ENCODE measurements around the gene TFAP2A. TPM values are rescaled to one million over a fixed set of nuclear protein-coding genes. Genes with fewer than 3 reads are reported as not detected.

The TFAP2A gene
- total RNA-seq, 4 donors from 2014 or later: 0.40 to 0.78 TPM; not detected in 2

DNA sequence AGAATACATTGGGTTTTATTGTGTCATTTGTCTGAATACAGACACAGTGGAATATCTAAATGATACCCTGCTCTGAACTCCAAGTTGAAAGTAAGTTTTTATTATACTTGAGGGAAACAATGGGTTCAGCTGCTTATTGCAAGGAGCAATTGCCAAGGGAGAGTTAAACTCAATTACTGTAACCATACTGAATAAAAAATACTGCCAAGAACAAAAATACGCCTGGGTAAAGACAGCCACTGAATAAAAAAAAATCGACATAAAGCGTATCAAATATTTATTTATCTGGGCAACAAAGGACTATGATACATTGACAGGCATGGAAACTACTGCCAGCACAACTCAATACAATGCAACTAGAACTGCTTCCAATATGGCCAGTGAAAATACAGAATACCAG, 18.1 kb downstream of the TFAP2A start:
- Histone ChIP-seq H3K27me3 (peaks cover 54% of the 10 kb centered on the region), H3K4me1 (no peaks in the 10 kb centered on the region), H3K9me3 (no peaks in the 10 kb centered on the region), H3K27ac (no peak overlapping the region), H3K36me3 (no peaks in the 10 kb centered on the region), H3K4me3 (replicated peaks in 1 of 3) (no peak overlapping the region)
- intact Hi-C loops (cut with DNase I): no loop called here
- DNase-seq: no peak
- TF ChIP-seq CTCF (IDR thresholded peaks at IDR 0.05): no peak
- no peak for TF ChIP-seq POLR2A (IDR thresholded peaks at IDR 0.05)
- WGBS, 2 donors: 47 to 53% methylated on average over 3 of the region's 3 CpGs

GRCh38 chr6:10395704-10396546, 18.9 kb downstream of the TFAP2A start:
- H3K36me3 ChIP-seq: no peaks in the 10 kb centered on the region
- 14 to 27% methylated on average over 14 of the region's 14 CpGs for WGBS, 2 donors

GRCh38 chr6:10395171-10395703, 19.6 kb downstream of the TFAP2A start:
- no peak for TF ChIP-seq CTCF (IDR thresholded peaks at IDR 0.05)
- TF ChIP-seq POLR2A (IDR thresholded peaks at IDR 0.05): no peak
- H3K4me3 ChIP-seq (replicated peaks in 1 of 3): no peak overlapping the region
- no peaks in the 10 kb centered on the region for H3K36me3 ChIP-seq
- DNase-seq: no peak
- no peak overlapping the region for H3K27ac ChIP-seq
- H3K9me3 ChIP-seq: no peaks in the 10 kb centered on the region
- peaks cover 64% of the 10 kb centered on the region for H3K27me3 ChIP-seq
- H3K4me1 ChIP-seq: no peaks in the 10 kb centered on the region
- 9 to 18% methylated on average over 8 of the region's 8 CpGs for WGBS, 2 donors
- intact Hi-C loops (cut with DNase I): no loop called here

More at GRCh38 chr6:10395704-10396546, 18.9 kb downstream of the TFAP2A start:
- TF ChIP-seq POLR2A (IDR thresholded peaks at IDR 0.05) (no peak), CTCF (IDR thresholded peaks at IDR 0.05) (no peak)
- Histone ChIP-seq H3K9me3 (no peaks in the 10 kb centered on the region), H3K27me3 (peaks cover 58% of the 10 kb centered on the region), H3K27ac (no peak overlapping the region), H3K4me3 (replicated peaks in 1 of 3) (no peak overlapping the region), H3K4me1 (no peaks in the 10 kb centered on the region)
- no peak for DNase-seq
- intact Hi-C loops (cut with DNase I): no loop called here

DNA sequence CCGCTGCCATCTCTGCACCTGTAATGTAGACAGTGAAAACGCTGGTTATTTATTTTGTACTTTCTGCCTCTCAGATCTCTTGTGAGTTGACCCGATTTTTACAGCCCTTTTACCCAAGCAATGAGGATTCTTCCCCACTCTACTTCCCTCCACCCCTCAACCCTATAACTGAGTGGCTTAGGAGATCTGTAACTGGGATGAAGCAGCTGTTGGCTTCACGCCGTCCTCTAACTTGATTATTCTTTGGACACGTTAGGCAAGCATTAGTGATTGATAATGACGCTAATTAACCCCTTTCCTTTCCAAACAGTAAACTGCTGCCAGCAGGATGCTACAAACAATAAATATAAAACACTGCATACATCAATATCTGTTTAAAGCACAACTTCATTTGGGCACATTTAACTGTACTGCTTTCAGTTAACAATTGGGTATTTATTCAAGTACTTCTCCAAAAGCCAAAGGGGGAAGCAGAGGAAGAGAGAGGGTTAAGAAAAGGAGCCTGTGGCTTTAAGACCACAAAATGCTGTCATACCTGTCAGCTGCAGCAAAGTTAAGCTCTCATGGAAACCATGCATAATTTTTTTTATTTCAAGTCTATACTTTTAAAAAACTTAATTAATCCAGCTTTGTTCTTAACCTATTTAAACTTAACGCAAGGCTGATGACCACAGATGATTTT, 21.2 kb downstream of the TFAP2A start:
- intact Hi-C loops (cut with DNase I): no loop called here
- no peak for DNase-seq
- 9 to 12% methylated on average over 8 of the region's 8 CpGs for WGBS, 2 donors
- TF ChIP-seq CTCF (IDR thresholded peaks at IDR 0.05) (no peak), POLR2A (IDR thresholded peaks at IDR 0.05) (no peak)
- Histone ChIP-seq H3K36me3 (no peaks in the 10 kb centered on the region), H3K27ac (no peak overlapping the region), H3K4me3 (replicated peaks in 1 of 3) (no peak overlapping the region), H3K4me1 (no peaks in the 10 kb centered on the region), H3K27me3 (peaks cover 71% of the 10 kb centered on the region), H3K9me3 (no peaks in the 10 kb centered on the region)

DNA sequence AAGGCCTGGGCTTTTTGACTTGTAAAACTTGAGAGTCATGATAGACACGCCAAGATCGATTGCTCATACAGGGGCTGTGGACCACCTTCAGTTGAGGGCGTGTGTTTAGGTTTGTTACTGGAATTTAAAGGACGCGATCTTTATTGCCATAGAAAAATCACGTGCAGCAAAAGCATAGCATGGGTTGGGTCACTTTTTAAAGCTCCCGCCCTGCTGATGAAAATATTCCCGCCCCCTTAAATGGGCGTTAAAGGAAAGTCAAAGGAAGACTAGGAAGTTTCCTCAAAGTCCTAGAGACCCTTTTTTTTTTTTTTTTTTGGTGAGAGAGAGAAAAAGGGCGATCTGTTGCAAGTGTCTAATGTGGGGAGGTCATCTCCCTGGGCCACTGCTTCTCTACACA, 23.1 kb downstream of the TFAP2A start:
- Histone ChIP-seq H3K4me1 (no peaks in the 10 kb centered on the region), H3K27me3 (peaks cover 59% of the 10 kb centered on the region), H3K36me3 (no peaks in the 10 kb centered on the region), H3K9me3 (no peaks in the 10 kb centered on the region), H3K27ac (no peak overlapping the region), H3K4me3 (replicated peaks in 1 of 3) (no peak overlapping the region)
- TF ChIP-seq POLR2A (IDR thresholded peaks at IDR 0.05) (no peak), CTCF (IDR thresholded peaks at IDR 0.05) (no peak)
- no peak for DNase-seq
- intact Hi-C loops (cut with DNase I): no loop called here
- WGBS, 2 donors: 16 to 29% methylated on average over 10 of the region's 10 CpGs

Data from thyroid gland (tissue), 4 donors.